22Rv1 (cell line): ENCODE measurements around the gene EFCAB12.

Experiments used
- H3K27ac ChIP-seq: fragments of 450-650 bp; 2 replicates; pipeline ENCODE4 v1.5.1; 2017
- CTCF ChIP-seq: fragments of 450-650 bp; IDR thresholded peaks from 2 replicates; pipeline ENCODE4 v1.5.1; 2017; ENCODE audit warnings: mild to moderate bottlenecking
- ZFX ChIP-seq: fragments of 450-650 bp; IDR thresholded peaks from 2 replicates; pipeline ENCODE4 v1.6.1; 2017; ENCODE audit warnings: antibody characterized with exemption, borderline replicate concordance

EFCAB12 gene

GRCh38 chr3:129421236-129421883 is 7.1 kb downstream of the EFCAB12 start:
- no peak overlapping the region for H3K27ac ChIP-seq
- TF ChIP-seq ZFX (no peak), CTCF (no peak)

- no peak for TF ChIP-seq ZFX
- TF ChIP-seq CTCF: no peak
- H3K27ac ChIP-seq: no peak overlapping the region
Observed at GRCh38 chr3:129419476-129419875, 9.0 kb downstream of the EFCAB12 start.

GRCh38 chr3:129418041-129418973 is 10.1 kb downstream of the EFCAB12 start:
- no peak overlapping the region for H3K27ac ChIP-seq
- TF ChIP-seq CTCF: no peak
- TF ChIP-seq ZFX: no peak

GRCh38 chr3:129417326-129417725 is 11.1 kb downstream of the EFCAB12 start:
- H3K27ac ChIP-seq: no peak overlapping the region
- TF ChIP-seq CTCF (no peak), ZFX (no peak)

GRCh38 chr3:129416415-129416814 is 12.0 kb downstream of the EFCAB12 start:
- no peak overlapping the region for H3K27ac ChIP-seq
- TF ChIP-seq CTCF: no peak
- TF ChIP-seq ZFX: no peak

- H3K27ac ChIP-seq: no peak overlapping the region
- TF ChIP-seq ZFX (no peak), CTCF (no peak)
Observed at GRCh38 chr3:129415830-129416229, 12.6 kb downstream of the EFCAB12 start.

- no peak overlapping the region for H3K27ac ChIP-seq
Observed at GRCh38 chr3:129415378-129415777, 13.1 kb downstream of the EFCAB12 start.

More at GRCh38 chr3:129415378-129415777, 13.1 kb downstream of the EFCAB12 start:
- no peak for TF ChIP-seq ZFX
- no peak for TF ChIP-seq CTCF
